ENCODE results near the gene C5orf34. TPM values are rescaled to one million over a fixed set of nuclear protein-coding genes. Genes with fewer than 3 reads are reported as not detected.

The C5orf34 gene
- total RNA-seq, 6 experiments from 2014 or later = 2.2 to 4.4 (median 3.8) TPM

GRCh38 chr5:43498581-43498980, 16.4 kb downstream of the C5orf34 start:
- DNase-seq = no peak
- H3K4me1 Mint-ChIP-seq (ENCODE audit: low read depth) = no peaks in the 10 kb centered on the region
- H3K36me3 Mint-ChIP-seq (ENCODE audit: low read depth) = no peaks in the 10 kb centered on the region
- H3K4me3 Mint-ChIP-seq = no peak overlapping the region
- H3K9me3 Mint-ChIP-seq = no peaks in the 10 kb centered on the region
- H3K27ac Mint-ChIP-seq = no peak overlapping the region
- H3K27me3 Mint-ChIP-seq (ENCODE audit: insufficient read depth) = no peaks in the 10 kb centered on the region; the same call in none of the 2 replicates
- TF ChIP-seq, protein P1, sequence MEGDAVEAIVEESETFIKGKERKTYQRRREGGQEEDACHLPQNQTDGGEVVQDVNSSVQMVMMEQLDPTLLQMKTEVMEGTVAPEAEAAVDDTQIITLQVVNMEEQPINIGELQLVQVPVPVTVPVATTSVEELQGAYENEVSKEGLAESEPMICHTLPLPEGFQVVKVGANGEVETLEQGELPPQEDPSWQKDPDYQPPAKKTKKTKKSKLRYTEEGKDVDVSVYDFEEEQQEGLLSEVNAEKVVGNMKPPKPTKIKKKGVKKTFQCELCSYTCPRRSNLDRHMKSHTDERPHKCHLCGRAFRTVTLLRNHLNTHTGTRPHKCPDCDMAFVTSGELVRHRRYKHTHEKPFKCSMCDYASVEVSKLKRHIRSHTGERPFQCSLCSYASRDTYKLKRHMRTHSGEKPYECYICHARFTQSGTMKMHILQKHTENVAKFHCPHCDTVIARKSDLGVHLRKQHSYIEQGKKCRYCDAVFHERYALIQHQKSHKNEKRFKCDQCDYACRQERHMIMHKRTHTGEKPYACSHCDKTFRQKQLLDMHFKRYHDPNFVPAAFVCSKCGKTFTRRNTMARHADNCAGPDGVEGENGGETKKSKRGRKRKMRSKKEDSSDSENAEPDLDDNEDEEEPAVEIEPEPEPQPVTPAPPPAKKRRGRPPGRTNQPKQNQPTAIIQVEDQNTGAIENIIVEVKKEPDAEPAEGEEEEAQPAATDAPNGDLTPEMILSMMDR (IDR thresholded peaks at IDR 0.05) = no peak

DNA sequence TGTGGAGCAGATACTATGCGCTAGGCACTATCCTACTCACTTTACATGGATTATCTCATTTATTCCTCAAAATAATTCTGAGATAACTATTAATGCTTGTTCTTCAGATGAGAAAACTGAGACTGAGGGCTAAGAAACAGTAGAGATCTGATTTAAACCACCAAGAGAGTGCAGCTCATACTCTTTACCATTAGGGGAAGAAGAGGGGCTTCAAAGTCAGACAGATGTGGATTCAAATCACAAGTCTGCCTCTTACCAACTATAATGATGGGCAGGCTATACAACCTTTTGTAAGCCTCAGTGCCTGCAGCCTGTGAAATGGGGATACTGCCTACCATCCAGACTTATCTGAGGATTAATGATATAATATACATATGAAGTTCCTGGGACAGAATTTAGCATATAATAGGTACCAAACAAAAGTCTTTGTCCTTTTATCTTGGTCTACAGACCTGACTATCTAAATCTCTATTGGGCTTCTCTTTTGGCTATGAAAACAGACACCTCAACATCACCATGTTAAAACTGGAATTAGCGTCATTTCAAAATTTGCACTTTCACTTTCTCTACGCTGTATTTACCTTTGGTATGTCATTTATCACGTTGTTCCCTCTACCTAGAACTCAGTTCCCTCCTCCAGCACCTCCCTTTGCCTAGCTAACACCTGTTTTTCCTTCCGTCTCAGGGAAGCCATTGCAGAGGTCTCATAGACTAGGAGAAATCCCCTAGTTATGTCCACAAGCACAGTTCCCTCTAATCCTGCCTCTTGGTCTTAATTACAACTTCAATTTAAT, 17.4 kb downstream of the C5orf34 start:
- H3K36me3 Mint-ChIP-seq (ENCODE audit: low read depth) = no peaks in the 10 kb centered on the region
- H3K4me3 Mint-ChIP-seq = no peak overlapping the region
- no peaks in the 10 kb centered on the region for H3K4me1 Mint-ChIP-seq (ENCODE audit: low read depth)
- H3K27ac Mint-ChIP-seq = no peak overlapping the region
- H3K9me3 Mint-ChIP-seq = no peaks in the 10 kb centered on the region
- no peak for DNase-seq
- H3K27me3 Mint-ChIP-seq (ENCODE audit: insufficient read depth) = no peaks in the 10 kb centered on the region; the same call in none of the 2 replicates
- TF ChIP-seq, protein P1 (IDR thresholded peaks at IDR 0.05) = no peak

DNA sequence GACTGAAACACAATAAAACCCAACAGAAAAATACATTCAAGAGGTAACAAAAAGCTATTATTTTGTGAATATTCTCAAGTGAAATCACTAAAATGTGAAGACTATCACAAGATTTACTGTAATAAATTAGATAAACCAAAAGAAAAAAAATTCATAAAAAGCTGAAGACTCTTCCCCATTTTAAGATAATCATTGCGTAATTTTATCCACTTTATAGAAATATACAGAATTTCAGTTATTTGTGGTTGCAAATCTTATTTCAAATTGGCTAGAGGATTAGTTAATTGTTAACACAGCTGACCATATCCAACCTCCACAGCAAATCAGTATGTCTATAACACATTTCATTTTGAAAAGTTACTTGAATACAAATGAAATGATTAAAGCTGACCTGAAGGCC, 23.6 kb downstream of the C5orf34 start:
- H3K27me3 Mint-ChIP-seq (ENCODE audit: insufficient read depth) = no peaks in the 10 kb centered on the region; the same call in none of the 2 replicates
- H3K4me1 Mint-ChIP-seq (ENCODE audit: low read depth) = no peaks in the 10 kb centered on the region
- no peak overlapping the region for H3K4me3 Mint-ChIP-seq
- TF ChIP-seq, protein P1 (IDR thresholded peaks at IDR 0.05) = no peak
- no peak for DNase-seq
- H3K9me3 Mint-ChIP-seq = no peaks in the 10 kb centered on the region
- no peaks in the 10 kb centered on the region for H3K36me3 Mint-ChIP-seq (ENCODE audit: low read depth)
- no peak overlapping the region for H3K27ac Mint-ChIP-seq

- H3K27me3 Mint-ChIP-seq (ENCODE audit: insufficient read depth) = no peaks in the 10 kb centered on the region; the same call in 1 of the 2 replicates
- H3K27ac Mint-ChIP-seq = peak overlapping the region; percentile 100; the same call in 1 of the 2 replicates
- no peak for DNase-seq
Observed at GRCh38 chr5:43486353-43486752, 28.6 kb downstream of the C5orf34 start.

DNA sequence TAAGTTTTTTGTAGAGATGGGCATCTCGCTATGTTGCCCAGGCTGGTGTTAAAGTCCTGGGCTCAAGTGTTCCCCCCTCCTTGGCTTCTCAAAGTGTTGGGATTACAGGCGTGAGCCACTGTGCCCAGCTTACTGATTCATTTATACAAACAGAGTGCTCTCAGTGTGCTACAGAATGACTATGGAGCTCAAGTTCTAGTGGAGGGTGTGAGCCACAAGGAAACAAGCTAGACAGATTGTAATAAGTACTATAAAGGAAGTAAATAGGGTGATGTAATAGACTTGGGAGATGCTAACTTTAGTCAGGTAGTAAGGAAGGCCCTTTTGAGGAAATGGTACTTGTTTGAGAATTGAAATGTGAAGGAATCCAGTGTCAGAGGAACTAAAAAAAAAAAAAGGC, 29.5 kb downstream of the C5orf34 start:
- TF ChIP-seq, protein P1 (IDR thresholded peaks at IDR 0.05) = no peak
- peaks cover 6% of the 10 kb centered on the region for H3K36me3 Mint-ChIP-seq (ENCODE audit: low read depth)
- no peaks in the 10 kb centered on the region; the same call in 1 of the 2 replicates for H3K27me3 Mint-ChIP-seq (ENCODE audit: insufficient read depth)
- no peak for DNase-seq
- no peaks in the 10 kb centered on the region for H3K9me3 Mint-ChIP-seq
- peaks cover 29% of the 10 kb centered on the region for H3K4me1 Mint-ChIP-seq (ENCODE audit: low read depth)
- H3K27ac Mint-ChIP-seq = peak overlapping the region; percentile 100
- no peak overlapping the region for H3K4me3 Mint-ChIP-seq

More at GRCh38 chr5:43486353-43486752, 28.6 kb downstream of the C5orf34 start:
- TF ChIP-seq, protein P1 (IDR thresholded peaks at IDR 0.05) = no peak
- H3K9me3 Mint-ChIP-seq = no peaks in the 10 kb centered on the region
- no peak overlapping the region for H3K4me3 Mint-ChIP-seq
- H3K4me1 Mint-ChIP-seq (ENCODE audit: low read depth) = peaks cover 29% of the 10 kb centered on the region
- peaks cover 6% of the 10 kb centered on the region for H3K36me3 Mint-ChIP-seq (ENCODE audit: low read depth)

Data from HFFc6 (cell line).